Inferior parietal cortex (tissue), 1 donor: ENCODE results near the gene POLR2F.
A peak's percentile ranks its signal among the peaks of the same experiment; 100 is the strongest.
"Not testable (repeated sequence)": the region's sequence is repeated elsewhere in the genome, so short reads cannot be mapped to it uniquely, and the experiment has no call there.

Experiments
- DNase-seq: peaks from one replicate; pipeline ENCODE4 v3.0.0-alpha.2; 2016; ENCODE audit errors: extremely low spot score

Gene POLR2F

GRCh38 chr22:37953062-37953436 lies 450 bp upstream of the POLR2F start:
- DNase-seq: no peak

DNA sequence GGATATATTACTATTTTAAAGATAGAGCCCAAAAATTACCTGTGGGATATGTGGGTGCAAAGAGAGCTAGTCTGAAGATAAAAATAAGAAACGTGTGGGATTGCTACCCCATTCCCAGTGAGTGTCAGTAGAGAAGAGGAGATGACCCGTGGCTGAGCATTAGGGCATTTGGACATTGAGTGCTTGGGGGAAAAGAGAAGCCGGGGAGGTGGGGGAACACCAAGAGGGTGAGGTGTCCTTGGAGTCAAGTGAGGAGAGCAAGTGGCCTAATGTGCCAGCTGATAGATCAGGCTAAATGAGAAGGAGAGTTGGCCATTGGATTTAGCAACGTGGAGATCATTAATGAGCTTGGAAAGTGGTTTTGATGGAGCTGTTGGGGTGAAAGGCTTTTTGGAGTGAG lies 1.2 kb downstream of the POLR2F start:
- DNase-seq: no peak

DNA sequence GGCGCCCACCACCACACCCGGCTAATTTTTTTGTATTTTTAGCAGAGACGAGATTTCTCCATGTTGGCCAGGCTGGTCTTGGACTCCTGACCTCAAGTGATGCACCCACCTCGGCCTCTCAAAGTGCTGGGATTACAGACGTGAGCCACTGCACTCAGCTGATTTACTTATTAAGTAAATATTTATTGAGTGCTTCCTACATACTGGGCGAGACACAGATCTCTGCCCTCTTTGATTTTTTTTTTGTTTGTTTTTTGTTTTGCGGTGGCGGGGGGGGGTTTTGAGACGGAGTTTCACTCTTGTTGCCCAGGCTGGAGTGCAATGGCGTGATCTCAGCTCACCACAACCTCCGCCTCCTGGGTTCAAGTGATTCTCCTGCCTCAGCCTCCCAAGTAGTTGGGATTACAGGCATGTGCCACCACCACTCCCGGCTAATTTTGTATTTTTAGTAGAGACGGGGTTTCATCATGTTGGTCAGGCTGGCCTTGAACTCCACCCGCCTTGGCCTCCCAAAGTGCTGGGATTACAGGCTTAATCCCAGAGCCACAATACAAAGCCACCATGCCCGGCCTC lies 2.4 kb downstream of the POLR2F start:
- not testable (repeated sequence) for DNase-seq

GRCh38 chr22:37957232-37957631 lies 3.7 kb downstream of the POLR2F start:
- DNase-seq: no peak

DNA sequence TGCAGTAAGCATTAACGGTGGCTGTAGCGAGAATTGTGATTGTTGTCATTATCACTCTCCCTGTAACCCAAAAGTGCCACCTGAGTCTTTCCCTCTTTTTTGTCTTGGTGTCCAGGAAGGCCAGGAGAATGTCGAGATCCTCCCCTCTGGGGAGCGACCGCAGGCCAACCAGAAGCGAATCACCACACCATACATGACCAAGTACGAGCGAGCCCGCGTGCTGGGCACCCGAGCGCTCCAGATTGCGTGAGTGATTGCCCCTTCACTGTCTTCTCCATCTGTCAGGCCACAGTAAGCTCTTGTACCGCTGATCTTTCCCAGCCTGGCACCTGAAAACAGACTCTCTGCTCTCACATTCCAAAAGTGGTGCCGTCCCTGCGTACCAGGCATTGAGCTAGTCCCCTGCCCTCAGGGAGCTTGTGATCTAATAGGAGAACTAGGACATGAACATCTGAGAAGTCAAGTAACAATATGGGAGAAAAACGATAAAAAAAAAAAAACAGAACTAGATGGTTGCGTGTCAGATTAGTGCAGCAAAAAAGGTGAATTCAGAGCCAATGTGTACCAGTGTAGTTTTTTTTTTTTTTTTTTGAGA lies 5.8 kb downstream of the POLR2F start:
- DNase-seq: no peak

GRCh38 chr22:37961062-37961461 lies 7.6 kb downstream of the POLR2F start:
- DNase-seq: no peak

DNA sequence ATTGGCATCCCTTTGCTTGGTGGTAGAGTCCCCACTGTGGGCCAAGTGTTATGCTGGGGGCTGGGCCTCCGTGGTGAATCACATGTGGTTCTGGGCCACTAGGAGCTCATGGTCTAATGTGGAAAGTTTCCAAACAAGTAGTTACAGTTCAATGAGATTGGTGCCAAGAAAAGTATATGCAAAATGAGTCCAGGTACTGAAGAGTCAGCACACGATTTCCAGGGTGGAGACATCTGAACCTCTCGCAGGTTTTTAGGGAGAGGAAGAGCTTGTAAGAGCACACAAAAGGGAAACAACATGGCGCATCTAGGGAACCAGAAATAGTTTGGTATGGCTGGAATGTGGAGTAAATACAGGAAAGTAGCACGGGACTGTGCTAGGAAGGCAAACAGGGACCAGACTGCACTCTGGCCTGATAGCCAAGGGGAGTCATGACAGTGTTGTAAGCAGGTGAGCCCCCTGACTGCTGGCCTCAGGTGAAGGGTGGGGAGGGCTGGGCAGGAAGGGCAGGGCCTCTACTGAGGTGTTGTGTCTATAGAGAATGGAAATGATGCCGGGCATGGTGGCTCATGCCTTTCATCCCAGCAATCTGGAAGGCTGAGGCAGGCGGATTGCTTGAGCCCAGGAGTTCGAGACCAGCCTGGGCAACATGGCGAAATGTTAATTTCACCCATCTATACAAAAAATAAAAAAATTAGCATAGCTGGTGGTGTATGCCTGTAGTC lies 12.6 kb downstream of the POLR2F start:
- DNase-seq: no peak

- no peak for DNase-seq
These were observed 13.6 kb downstream of the POLR2F start for GRCh38 chr22:37967147-37967546.

DNA sequence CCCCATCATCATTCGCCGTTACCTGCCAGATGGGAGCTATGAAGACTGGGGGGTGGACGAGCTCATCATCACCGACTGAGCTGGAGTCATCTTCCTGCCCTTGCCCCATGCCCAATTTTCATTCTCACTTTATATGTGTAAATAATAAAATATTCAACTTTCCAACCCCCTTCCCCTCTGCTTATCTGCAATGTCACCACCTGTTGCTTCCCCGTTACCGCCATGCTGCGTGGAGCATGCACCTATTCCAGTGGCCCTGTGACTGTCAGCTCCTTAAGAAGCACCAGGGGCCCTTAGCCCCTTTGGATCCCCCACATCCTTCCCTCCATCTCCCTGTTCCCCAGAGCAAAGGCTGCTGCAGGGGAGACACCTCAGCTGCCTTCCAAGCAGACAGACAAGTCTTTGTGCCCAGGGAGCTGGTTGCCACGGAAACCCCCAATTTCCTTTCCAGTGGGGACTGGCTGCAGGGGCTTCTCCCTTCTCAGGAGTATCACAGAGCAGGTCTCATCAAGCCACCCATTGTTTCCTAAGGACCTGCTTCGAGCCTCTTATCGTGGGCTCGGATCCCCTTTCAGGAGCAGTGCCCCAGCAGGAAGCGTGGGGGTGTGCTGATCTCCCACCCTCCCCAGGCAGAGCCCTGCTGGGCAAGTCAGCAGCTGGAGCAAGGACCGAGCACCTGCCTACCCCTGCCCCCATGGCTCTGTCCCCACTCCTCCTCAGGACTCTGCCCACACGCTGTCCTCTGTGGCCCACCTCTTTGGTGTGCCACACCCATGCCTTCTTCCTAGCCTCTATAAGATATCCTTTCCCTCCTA lies 14.3 kb downstream of the POLR2F start:
- no peak for DNase-seq

GRCh38 chr22:37968452-37969251 lies 15.2 kb downstream of the POLR2F start:
- peak; percentile 68 for DNase-seq

- DNase-seq: no peak
These were observed 17.4 kb downstream of the POLR2F start for GRCh38 chr22:37970864-37971263.

GRCh38 chr22:37971475-37972434 lies 18.3 kb downstream of the POLR2F start:
- DNase-seq: no peak

DNA sequence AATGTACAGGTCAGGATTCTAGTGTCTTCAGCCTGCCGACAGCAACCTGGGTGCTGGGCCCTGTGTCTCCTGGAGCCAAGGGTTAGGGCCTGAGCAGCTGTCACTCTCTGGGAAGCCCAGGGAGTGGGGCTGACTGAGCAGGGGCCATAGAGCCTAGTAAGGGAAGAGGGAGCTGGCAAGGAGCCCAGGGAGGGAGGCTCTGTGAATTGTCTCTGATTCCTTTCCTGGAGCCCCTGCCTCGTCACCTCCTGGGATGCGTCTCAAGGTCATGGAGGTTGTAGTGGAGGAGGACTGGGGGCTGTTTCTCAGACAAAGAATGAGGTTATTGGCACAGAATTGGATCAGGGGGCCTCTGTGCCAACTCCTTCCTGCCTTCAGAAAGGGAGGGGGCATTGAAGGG lies 19.0 kb downstream of the POLR2F start:
- DNase-seq: no peak

DNA sequence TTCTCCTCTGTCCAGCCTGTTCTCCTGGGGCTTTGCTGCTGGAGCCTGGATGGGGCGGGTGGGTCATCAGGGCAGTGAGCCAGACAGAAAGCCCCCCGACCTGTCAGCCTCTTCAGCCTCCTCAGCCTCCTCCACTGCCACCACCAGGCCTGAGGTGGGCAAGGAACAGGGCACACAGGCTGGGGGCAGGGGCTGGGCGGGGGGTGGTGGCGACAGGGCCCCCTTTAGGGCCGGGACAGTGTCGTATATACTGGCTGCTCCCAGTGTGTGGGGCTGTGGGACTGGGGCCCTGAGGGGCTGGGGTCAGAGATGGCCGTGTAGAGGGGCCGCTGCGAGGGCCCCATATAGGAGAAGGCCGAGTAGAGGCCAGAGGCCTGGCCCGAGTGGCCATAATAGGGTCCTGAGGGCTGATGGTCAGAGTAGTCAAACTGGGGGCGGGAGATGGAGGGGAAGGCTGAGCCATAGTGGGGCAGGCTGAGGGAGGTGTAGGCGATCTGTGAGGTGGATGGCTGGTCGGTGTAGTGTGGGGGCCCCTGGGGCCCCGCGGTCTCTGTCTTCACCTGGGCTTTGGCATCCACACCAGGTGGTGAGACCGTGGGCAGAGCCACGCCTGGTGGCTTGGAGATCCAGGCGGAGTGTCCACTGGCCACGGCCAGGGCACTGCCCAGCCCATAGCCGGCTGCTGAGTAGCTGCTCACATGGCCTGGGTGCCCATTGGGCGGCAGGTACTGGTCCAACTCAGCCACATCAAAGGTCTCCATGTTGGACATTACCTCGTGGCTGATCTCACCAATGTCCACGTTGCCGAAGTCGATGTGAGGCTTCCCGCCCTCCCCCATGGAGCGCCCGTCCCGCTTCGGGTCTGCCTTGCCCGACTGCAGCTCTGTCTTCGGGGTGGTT lies 20.0 kb downstream of the POLR2F start:
- no peak for DNase-seq

DNA sequence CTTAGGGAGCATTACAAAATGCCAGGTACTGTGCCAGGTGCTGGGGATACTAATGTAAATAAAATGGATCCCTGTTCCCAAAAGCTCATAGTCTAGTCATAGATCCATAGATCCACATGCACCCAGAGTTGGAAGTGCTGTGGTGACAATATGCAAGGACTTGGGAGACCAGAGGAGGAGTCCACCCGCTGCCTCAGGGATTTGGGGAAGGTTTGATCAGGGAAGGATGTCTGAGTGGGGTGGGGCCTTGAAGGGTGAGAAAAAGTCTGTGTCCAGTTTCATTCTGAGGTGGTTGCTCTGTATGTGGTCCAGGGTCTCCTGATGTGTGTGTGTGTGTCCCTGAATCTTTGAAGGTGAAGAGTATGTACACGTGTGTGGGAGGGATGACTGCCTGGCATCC lies 21.7 kb downstream of the POLR2F start:
- no peak for DNase-seq

GRCh38 chr22:37976022-37976421 lies 22.5 kb downstream of the POLR2F start:
- not testable (repeated sequence) for DNase-seq

DNA sequence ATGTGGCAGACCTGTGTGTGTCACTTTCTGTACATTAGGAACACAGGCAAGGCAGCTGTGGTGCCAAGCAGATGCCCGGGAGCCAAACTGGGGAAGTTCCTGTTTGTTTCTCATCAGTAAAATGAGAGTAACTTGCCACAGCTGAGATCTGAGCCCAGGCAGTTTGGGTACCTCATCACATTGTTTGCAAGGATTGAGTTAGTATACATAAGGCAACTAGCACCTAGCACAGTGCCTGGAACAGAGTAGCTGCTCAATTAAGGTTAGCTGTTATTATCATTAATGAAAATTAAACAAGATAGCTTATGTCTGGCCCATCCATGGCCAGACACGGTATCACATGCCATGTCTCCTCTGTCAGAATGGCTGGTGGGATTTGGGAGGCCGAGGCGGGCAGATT lies 23.0 kb downstream of the POLR2F start:
- DNase-seq: no peak

- no peak for DNase-seq
These were observed 26.3 kb downstream of the POLR2F start for GRCh38 chr22:37979782-37980181.

DNA sequence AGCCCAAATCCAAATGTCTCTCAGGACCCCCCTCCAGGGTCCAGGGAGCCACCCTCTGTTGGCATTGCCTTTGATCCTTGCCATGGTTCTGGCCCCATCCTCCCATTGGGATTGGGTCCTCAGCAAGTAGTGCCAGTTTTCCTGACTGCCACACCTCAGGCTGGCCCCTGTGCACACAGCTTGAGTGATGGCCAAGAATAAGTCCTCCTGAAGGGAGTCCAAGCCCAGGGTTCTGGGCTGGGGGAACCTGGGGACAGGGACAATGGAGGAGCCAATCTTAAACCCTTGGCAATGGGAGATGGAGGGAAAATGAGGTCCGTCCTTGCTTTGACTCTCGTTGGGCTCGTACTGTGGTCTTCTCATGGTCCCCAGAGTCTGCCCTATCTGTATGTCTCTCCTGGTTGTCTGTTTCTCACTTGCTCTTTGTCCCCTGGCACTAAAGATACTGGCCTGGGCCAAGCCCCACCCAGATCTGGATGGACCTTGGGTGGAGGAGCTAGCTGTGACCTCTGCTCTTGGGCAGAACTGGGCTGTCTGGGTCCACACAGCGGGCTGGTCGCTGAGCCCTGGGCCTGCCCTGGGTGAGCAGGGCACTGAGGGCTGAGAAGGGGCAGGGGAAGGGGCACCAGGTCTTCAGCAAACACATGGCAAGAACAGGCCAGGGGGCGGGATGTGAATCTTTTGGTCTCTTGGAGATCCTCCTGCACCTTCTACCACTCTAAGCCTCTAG lies 27.9 kb downstream of the POLR2F start:
- DNase-seq: no peak
